ENCODE results near the gene POLL. TPM values are rescaled to one million over a fixed set of nuclear protein-coding genes. Genes with fewer than 3 reads are reported as not detected.

Gene POLL
- total and polyA plus RNA-seq, 2 donors (not counting 3 experiments of a cell fraction or from before 2014, with no cell fraction given) = 34.3 to 42.3 TPM

GRCh38 chr10:101529725-101530553 is 58.1 kb downstream of the POLL start:
- no peak overlapping the region for H2AFZ ChIP-seq (ENCODE audit: low read depth, low read length)
- no peaks in the 10 kb centered on the region for H3K79me2 ChIP-seq (ENCODE audit: control insufficient read depth, insufficient read depth, low read length)
- BruUV-seq (replicated peaks) = no TSS peak
- no peaks in the 10 kb centered on the region for H3K9me1 ChIP-seq (replicated peaks; ENCODE audit: control insufficient read depth, extremely low read depth, insufficient read depth, low read length)
- DNase-seq (ENCODE audit: low read depth, low spot score) (no peak), FAIRE-seq (no peak)
- no peak overlapping the region for H3K9ac ChIP-seq (replicated peaks; ENCODE audit: extremely low read depth, insufficient read depth, low read length)
- H4K20me1 ChIP-seq (replicated peaks; ENCODE audit: control insufficient read depth, extremely low read depth, insufficient read depth, low read length) = no peaks in the 10 kb centered on the region
- H3K4me2 ChIP-seq (ENCODE audit: insufficient read depth, low read length) = no peak overlapping the region
- H3K4me1 ChIP-seq (ENCODE audit: control insufficient read depth, extremely low read depth, insufficient read depth, low read length) = no peaks in the 10 kb centered on the region
- POLR2A ChIA-PET = no interaction called here
- H3K9me3 ChIP-seq (replicated peaks; ENCODE audit: control insufficient read depth, insufficient read depth, low read length) = no peaks in the 10 kb centered on the region
- no peak overlapping the region for H3K27ac ChIP-seq (ENCODE audit: insufficient read depth, low read depth, low read length)
- H3K4me3 ChIP-seq (replicated peaks in 1 of 3; ENCODE audit: insufficient read depth in 1 of 3, low read depth in 1 of 3, low read length in 3 of 3) = no peak overlapping the region
- TF ChIP-seq POLR2AphosphoS5 (IDR thresholded peaks at IDR 0.05; ENCODE audit: insufficient read depth, low read depth, low read length) (no peak), MYC (IDR thresholded peaks at IDR 0.05; ENCODE audit: low read depth, low read length) (no peak), JUN (IDR thresholded peaks at IDR 0.05; ENCODE audit: borderline replicate concordance, insufficient read depth, insufficient read length, low read depth) (no peak), MAX (IDR thresholded peaks at IDR 0.05; ENCODE audit: insufficient read depth, insufficient read length) (no peak), GATA2 (IDR thresholded peaks at IDR 0.05; ENCODE audit: insufficient read depth, insufficient read length, low read depth, low read length) (no peak), FOS (IDR thresholded peaks at IDR 0.05; ENCODE audit: borderline replicate concordance, insufficient read depth, low read length) (no peak), CTCF (IDR thresholded peaks at IDR 0.05; ENCODE audit: extremely low read depth in 1 of 2, insufficient read depth in 1 of 2, low read depth in 1 of 2, low read length in 2 of 2) (no peak), POLR2A (IDR thresholded peaks at IDR 0.05; ENCODE audit: low read depth, low read length) (no peak), EZH2 (IDR thresholded peaks at IDR 0.05; ENCODE audit: borderline replicate concordance, low read depth, low read length, severe bottlenecking) (no peak)
- dilution Hi-C loops (cut with MboI; ENCODE audit: extremely low pct_ligation_motif_present, low sequenced_read_pairs) = no loop called here
- H3K27me3 ChIP-seq (ENCODE audit: control insufficient read depth in 2 of 2, insufficient read depth in 2 of 2, low read length in 2 of 2) = no peaks in the 10 kb centered on the region
- no peaks in the 10 kb centered on the region for H3K36me3 ChIP-seq (ENCODE audit: control insufficient read depth in 2 of 2, extremely low read depth in 1 of 2, insufficient read depth in 2 of 2, low read length in 2 of 2)
- intact Hi-C loops (cut with micrococcal nuclease) = no loop called here
- CTCF ChIA-PET = interaction anchor here (0.7 to 1.8 kb wide), 2 partner anchors 11 to 63 kb away, joined by 4 to 8 read pairs; no protein-coding TSS in a partner anchor

Measured in endothelial cell of umbilical vein (primary cell).